GM19397 (cell line): ENCODE results near the gene HIRA.
A peak's percentile ranks its signal among the peaks of the same experiment; 100 is the strongest.

Experiments used
- ATAC-seq: cut with Tn5 transposase; IDR thresholded peaks from one replicate; pipeline ENCODE4 v1.9.1; 2021; ENCODE audit warnings: mild to moderate bottlenecking, moderate library complexity; ENCODE audit not compliant: unreplicated experiment

The HIRA gene

DNA sequence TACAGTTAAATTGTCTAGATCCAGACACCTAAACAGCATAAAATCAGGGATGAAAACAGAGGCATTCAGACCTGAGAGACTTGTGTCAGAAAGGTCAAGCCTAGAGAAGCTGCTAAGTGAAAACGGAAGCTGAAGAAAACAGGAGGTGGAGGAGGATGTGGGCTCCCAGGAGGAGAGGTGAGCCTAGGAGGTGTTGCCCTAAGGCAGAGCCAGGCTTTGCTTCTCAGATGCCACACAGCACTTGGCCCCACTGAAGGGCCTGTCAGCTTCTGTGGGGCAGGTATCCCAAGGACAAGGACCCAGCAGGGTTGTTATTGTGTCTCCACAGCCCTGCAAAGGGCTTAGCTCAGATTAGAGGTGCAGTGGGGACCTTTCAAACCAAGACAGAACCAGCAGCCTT lies 33.0 kb upstream of the HIRA start:
- ATAC-seq = no peak

DNA sequence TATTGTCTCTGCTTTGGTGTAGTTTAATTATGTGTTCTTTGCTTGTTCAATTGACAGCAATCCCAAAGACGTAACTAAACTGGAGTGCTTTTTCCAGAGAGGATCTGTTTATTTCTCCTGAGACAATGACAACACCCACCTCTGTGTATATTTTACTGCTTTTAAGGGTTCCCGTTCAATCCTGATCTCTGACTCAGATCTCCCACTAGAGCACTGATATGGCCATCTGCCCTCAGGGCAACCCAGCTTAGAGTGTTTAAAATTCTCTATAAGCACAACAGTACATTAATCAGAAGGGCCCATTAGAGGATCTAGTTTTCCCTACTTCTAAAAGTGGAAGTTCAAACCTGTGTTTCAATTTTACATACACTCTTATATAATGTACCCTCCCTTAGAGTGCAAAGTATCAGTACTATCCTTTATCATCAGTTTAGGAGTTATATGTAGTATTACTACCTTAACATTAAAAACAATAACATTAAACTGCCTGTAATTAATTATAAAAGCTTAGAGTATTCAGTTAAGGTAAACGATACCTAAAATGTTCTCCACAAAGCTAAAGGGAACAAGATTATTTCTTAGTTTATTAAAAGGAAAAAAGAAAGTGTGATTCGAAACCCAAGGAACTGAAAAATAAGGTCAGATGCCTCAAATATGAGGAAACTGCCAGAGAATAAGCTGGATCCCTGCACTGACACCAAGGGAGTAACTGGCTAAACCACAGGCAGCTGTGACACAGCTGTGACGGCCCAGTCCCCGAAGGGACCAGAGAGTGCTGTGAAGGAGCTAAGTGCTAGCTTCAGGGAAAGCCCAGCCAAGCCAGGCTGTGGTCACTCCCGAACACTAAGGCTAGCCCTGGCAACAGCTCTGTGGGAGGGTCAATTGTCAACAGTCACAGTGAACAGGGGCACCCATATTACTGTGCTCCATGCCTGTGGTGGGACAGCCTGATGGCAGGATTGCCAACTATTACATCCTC lies 32.2 kb upstream of the HIRA start:
- ATAC-seq = no peak

DNA sequence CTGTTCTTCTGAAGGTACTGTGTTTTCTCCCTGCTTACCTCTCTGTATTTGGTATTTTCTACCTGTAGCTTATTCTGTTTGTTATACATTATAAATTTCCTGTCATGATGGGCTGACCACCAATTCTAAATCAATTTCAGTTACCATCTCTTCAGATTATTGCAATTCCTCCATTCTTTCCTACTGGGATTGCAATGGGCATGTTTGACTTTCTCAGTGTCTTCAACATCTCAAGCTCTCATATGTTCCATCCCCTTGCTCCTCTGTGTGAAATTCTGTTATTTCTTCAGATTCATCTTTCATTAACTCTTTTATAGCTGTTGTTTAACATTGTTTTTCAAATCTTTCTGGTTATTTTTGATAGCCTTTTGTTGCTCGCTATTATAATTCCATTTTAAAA lies 31.5 kb upstream of the HIRA start:
- ATAC-seq = no peak

DNA sequence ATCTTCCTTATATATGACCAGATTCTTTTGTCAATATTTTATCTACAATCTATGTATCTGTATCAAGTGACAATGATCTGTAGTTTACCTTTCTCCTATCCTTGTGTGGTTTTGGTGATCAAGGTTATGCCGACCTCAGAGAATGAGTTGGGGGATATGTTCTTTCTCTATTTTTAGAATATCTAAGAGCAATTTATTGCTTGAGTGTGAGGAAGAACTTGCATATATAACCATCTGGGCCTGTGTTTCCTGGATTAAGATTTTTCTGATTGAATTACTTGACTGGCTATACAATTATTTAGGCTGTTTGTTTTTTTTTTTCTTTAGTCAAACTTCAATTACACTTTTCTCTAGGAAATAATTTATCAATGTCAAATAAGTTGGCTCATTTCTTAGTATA lies 30.0 kb upstream of the HIRA start:
- ATAC-seq = no peak

DNA sequence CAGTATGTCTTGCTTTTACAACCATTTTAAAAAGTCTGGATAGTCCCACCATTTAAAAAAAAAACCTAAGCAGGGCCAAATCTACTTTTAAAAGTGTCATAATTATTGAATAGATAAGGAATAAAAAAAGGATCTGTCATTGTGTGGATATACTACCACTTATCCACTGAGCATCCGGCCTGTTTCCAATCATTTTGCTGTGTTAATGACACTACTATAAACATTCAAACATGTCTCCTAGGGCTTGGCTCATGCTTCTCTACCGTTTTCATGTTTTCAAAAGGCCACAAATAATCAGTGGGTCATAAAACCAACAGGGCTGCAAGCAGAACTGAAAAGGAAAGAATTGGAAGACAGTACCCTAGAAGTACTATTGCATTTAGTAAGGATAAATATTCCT lies 28.5 kb upstream of the HIRA start:
- no peak for ATAC-seq

DNA sequence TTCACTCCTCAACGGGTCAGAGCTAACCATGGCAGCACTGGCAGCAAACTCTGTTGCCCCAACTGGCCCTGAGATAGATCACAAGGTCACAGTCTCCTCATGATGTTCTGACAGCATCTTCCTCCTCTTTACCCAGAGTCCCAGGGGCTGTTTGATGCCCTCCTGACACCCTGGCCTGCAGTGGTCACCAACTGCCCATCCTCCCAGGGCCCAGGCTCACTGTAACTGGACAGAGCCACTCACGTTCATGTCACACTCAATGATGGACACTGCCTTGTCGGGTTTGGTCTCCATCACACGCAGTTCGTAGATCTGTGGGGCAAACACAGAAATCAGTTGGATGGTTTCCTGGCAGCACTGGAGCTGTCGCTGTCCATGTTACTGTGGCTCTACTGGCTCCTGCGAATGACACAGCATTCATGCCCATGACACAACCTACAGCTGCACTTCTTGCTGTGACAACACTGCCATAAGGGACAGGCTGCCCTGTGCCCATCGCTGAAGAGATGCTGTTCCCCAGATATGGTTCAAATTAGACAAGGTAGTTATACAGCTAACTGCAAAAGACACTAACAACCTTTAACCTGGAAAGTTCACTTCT lies 26.4 kb upstream of the HIRA start:
- ATAC-seq = no peak

DNA sequence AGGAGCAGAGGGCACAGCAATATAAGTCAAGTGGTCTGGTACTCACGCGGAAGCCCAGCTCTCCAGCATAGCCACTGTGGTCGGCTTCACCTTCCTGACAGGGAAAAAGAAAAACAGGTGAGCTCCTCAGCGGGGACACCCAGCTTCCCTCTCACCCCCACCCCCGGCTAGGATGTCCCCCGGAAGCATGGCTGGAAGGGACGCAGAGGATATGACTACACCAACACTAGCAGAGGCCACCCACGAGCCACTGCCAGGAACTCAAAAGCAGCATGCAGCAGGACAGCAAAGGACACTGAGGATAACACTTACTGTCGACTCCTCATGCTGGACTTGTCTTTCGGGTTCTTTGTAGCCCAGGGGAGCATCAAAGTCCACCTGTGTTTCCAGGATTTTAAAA lies 25.0 kb upstream of the HIRA start:
- no peak for ATAC-seq

DNA sequence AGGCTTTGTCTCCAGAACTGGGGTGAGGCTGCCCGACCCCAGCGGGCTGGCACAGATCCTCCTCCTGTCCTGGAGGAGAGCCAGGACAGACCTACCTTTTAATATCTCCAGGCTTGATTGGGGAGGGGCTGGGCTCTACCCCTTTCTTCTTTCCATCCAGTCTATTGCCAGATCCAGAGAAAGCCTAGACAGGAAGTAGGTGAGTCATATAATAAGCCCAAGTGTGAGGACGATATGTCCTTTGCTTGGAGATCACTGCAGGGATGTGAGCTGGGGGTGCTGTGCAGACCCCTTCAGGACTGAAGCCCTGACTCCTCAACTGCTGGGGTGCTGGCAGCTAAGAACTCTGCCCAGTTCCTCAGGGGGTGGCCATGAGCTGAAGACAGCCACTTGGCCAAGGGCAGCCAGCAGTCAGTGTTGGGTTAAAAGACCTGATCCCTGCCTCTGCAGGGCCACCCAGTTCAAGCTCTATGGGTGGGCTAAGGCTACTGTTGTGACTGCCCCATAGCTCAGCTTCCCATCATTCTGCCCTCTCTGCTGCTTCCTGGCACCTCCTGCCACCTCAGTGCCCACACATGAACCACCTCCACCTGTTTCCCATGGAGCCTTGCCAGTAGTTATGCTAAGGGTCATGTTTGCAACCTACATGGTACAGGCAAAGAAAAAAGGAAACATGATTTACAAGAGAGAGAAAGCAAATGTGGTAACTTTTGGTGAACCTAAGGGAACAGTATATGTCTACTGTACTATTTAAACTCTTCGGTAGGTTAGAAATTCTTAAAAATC lies 24.2 kb upstream of the HIRA start:
- ATAC-seq = no peak

DNA sequence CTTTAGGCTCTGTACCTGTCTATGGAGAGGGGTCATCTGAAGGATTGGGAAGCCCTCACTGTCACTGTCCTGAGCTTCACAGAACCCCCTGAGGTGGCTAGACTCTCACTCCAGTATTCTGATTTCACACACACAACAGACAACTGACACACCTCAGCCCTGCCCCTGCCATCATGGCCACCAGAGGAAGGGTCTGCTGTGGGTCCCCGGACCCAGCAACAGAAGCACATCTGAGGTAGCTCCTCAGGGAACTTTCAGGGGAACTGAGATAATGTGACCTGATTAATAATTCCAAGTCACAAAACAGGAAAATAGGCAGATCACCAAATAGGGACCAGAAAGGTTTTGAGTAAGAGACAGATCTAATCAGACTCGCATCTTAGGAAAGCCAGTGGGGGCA lies 23.5 kb upstream of the HIRA start:
- ATAC-seq = no peak

DNA sequence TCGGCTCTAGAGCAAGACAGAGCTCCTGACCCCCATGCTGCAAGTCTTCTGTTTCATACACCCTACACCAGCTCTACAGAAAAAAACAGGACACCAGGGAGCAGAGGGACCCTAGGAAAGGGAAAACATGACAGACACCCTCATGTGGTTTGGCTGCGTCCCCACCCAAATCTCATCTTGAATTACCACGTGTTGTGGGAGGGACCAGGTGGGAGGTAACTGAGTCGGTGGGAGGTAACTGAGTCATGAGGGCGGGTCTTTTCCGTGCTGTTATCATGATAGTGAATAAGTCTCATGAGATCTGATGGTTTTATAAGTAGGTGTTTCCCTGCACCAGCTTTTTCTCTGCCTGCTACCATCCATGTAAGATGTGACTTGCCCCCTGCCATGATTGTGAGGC lies 22.6 kb upstream of the HIRA start:
- ATAC-seq = no peak

DNA sequence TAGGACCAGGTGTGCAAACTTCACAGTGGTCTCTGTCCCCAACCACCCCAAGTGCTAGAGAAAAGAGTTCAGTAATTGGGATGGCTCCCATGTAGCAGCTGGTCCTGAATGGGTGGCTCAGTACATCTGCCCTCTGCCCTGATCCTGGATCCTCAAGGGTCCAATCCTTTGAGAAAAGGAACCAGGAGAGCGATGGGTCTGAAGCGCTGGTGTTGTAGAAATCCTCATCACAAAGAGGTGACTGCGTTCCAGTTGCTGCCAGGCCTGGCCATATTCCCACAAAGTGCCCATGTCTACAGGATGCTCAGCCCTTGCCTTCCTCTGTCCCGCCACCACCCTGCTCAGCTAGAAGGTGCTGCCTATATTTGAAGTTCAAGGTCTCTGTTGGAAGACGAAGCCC lies 22.2 kb upstream of the HIRA start:
- ATAC-seq = no peak

DNA sequence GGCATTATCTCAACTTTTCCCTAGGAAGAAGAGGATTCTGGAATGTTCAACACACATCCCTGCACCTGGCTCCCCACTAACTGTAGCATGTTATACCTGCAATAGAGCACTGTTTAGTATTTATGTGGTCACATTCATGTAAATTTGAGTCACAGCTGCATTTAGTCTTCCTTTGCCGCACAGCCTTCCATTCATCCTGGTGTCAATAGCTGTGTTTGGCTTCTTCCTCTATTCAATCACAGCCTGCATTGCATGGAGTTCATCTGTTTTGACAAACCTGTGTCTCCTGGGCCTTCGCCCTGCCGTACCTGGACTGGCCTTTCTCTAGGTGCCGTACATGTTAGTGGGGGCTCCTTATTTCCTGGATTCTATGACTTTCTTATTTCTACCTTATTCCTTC lies 20.0 kb upstream of the HIRA start:
- ATAC-seq = no peak

DNA sequence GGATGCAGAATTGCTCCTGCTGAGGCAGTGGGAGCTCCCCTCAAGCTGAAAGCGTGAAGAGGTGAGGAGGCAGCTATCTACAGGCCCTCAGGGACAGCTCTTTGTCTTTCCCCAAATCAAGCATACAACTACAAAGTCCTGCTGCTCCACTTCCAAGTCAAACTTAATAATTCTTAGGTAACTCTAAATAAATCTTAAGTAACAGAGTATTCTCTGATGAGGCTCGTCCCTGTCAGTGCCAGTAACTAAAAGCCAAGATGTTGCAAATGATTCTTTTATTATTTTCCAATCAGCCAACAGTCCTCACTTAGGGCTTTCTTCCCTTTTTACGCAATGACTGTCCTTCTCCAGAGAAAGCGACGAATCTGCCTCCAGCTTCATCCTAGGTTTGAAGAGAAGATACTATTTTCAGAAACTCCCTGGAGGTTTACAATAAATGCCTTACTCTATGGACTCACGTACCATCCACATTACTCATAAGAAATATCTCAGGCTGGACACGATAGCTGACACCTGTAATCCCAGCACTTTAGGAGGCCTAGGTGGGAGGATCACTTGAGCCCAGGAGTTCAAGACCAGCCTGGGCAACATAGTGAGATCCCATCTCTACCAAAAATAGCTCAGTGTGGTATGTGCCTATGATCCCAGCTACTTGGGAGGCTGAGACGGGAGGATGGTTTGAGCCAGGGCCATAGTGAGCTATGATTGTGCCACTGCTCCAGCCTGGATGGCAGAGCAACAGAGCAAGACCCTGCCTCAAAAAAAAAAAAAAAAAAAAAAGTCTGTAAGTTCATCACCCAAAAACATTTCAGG lies 19.0 kb upstream of the HIRA start:
- ATAC-seq = no peak

DNA sequence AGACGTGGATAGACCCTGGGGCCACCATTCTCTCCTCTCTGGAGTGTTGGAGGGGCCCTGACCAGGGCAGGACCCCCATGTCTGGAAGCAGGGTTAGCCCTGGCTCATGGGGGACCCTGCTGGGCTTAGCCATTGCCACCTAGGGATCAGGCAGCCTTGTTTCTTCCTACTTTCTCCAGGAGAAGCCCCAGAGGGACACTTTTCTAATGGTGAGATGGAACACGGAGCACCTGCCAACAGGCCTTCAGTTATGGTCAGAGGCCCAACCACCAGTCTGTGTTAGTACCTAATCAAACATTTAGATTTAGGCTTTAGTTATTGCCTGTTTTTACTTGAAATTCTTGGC lies 17.9 kb upstream of the HIRA start:
- no peak for ATAC-seq

DNA sequence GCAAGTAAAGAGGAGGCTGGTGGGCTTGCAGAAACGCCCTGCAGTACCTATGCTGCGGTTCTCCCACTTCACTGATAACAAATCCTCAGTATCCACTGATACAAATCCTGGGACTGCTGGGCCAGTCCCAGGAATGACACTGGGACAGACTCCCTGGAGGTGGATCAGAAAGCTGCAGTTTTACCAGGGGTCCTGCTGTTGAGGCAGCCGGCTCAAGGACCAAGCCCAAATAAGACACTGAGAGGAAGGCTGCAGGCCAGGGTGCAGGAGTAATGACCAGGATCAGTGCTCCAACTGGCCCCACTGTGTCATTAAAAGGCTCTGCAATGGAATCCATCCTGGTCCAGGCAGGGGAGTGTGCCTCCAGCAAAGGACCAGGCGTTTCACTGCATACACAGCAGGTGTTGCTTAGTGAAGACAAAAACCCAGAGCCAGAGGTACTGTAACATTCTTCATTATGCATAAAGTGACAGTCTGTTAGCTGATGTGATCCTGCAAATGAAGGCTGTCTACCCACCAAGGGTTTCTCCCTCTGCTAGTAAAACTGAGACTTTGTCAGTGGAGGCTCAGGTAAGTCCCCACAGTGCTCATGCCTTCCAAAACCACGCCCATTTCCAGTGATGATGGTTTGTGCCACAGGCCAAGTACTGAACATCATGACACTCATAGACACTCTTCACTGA lies 17.3 kb upstream of the HIRA start:
- ATAC-seq = no peak

DNA sequence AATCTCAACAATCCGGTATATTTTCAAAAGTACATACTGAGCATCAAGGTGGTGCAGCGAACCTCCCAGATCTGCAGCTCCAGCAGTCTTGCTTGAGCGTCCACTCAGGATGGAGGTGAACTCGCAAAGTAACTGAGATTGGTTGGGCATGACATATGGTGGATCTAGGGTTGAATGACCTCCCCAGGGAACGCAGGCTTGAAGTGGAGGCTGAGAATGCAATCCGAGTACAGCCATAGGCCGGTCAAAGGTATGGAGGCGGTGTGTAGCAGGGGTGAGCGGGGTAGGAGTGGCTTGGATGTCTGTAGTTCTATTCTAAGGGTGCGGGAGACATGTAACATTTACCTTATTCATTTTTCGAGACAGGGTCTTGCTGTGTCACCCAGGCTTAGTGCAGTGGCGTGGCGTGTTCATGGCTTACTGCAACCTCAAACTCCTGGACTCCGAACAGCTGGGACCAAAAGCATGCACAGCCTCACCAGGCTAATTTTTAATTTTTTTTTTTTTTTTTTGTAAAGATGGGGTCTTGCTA lies 16.6 kb upstream of the HIRA start:
- peak; percentile 33 for ATAC-seq

DNA sequence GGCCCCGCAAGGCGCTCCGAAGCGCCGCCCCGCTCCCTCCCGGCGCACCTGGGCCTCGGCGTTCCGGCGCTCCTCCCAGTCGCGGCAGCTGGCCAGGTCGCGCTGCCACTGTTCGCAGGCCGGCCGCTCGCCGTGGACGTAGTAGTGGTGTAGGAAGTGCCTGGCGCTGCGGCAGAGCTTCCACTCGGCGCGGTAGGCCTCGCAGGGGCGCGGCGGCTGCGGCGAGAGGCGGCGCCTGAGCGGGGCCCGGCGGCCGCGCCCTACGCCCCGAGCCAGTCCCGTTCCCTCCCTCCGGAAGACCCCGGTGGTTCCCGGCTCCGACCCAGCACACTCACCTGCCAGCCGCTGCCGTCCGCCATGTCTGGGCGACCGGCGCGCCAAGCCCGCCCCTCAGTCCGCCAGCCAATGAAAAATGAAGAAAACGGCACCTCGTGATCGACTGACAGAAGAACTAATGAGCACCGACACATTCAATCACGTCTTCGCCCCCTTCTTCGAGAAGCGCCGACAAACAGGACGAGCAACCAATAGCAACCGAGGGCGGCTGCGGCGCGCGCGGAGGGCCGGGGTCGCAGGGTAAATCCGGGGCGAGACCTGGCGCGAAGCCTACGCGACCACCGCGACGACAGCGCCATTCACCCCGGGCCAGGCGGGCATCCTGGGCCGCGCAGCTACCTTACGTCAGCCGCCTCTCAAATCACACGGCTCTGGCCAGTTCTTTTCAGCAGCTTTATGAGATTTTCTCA lies 16.0 kb upstream of the HIRA start, which contains the start of gene C22orf39:
Gene C22orf39, minus strand, starts transcription at position 382 of the 746 bp plus-strand sequence. Its CDS starts 23 bp downstream, at position 359.
- ATAC-seq = peak; percentile 87

DNA sequence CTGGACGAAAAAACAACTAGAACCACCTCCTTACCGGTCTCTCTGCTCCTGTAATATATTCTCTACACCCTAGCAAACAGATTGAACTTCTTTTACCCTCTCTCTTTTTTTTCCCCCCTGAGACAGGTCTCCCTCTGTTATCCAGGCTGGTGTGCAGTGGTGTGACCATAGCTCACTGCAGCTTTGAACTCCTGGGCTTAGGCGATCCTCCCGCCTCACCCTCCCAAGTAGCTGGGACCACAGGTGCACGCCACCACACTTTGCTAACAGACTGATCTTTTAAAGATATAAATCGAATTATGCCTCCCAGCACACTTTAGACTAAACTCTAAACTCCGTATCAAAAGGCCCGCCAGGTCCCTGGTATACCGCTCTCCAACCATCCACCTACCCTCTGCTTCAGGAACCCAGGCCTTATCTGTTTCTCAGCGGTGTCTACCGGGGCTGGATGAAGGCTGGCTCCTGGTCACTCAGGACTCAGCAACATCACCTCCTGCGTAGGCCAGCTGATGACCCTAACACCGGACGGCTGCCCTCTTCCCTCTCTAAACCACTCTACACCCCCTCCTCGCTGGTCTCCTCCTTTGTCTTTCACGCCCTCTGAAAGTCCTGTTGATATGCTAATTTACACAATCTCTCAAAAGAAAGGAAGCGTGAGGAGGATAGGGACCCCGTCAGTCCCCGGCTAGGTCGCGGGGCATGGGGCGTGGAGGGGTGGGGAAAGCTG lies 15.2 kb upstream of the HIRA start:
- ATAC-seq = no peak
